IMR-90 (cell line): ENCODE measurements around the gene BET1L. TPM values are rescaled to one million over a fixed set of nuclear protein-coding genes. Genes with fewer than 3 reads are reported as not detected.

Experiments
- ATAC-seq: fragments of 200-7000 bp; cut with Tn5 transposase; 2 replicates; pipeline ENCODE4 v1.9.1; 2020; ENCODE audit warnings: low read depth, mild to moderate bottlenecking, moderate library complexity
- BruUV-seq: library from RNA; stranded (reverse); fragments of 400-500 nt; replicated peaks from 2 replicates; lab custom pipeline; 2021; lab: Mats Ljungman, UMichigan
- CTCF ChIA-PET: fragments of 300-600 bp; formaldehyde crosslinking; extraction: SDS; loops from one replicate; lab custom pipeline; 2021; ENCODE audit warnings: antibody characterized with exemption; lab: Yijun Ruan, JAX
- POLR2A ChIA-PET: fragments of 300-600 bp; sonication (Branson Sonifier 250); formaldehyde crosslinking; loops from one replicate; lab custom pipeline; 2022; ENCODE audit warnings: antibody characterized with exemption; ENCODE audit not compliant: unreplicated experiment; lab: Charles Lee
- DNase-seq: peaks from one replicate; pipeline ENCODE4 v3.0.0; 2013
- H2AFZ ChIP-seq: replicated peaks from 2 replicates; pipeline ENCODE3; 2013; ENCODE audit warnings: low read length, mild to moderate bottlenecking; ENCODE audit not compliant: poor library complexity
- H2AK5ac ChIP-seq: 2 replicates; pipeline ENCODE4 v1.6.1; 2013; ENCODE audit warnings: low read depth, low read length, inconsistent platforms
- H2AK9ac ChIP-seq: replicated peaks from 2 replicates; pipeline ENCODE3; 2013; ENCODE audit warnings: mild to moderate bottlenecking, low read depth, low read length, moderate library complexity; ENCODE audit not compliant: poor library complexity
- H2BK120ac ChIP-seq: 2 replicates; pipeline ENCODE4 v1.6.1; 2013; ENCODE audit warnings: low read depth, low read length, inconsistent platforms
- H2BK15ac ChIP-seq: 3 replicates; pipeline ENCODE4 v1.6.1; 2013; ENCODE audit warnings: low read depth, low read length, inconsistent platforms
- H2BK20ac ChIP-seq: 2 replicates; pipeline ENCODE4 v1.6.1; 2013; ENCODE audit warnings: low read depth, mild to moderate bottlenecking, inconsistent platforms, low read length, moderate library complexity
- H2BK5ac ChIP-seq: 2 replicates; pipeline ENCODE4 v1.6.1; 2013; ENCODE audit warnings: mild to moderate bottlenecking, low read depth, low read length, inconsistent platforms; ENCODE audit not compliant: poor library complexity, severe bottlenecking
- H3K14ac ChIP-seq: replicated peaks from 2 replicates; pipeline ENCODE4 v1.6.1; 2013; ENCODE audit warnings: low read depth, low read length, inconsistent platforms
- H3K18ac ChIP-seq: 2 replicates; pipeline ENCODE4 v1.6.1; 2013; ENCODE audit warnings: low read depth, low read length, control low read depth
- H3K23ac ChIP-seq: 2 replicates; pipeline ENCODE4 v1.6.1; 2013; ENCODE audit warnings: low read depth, low read length, inconsistent platforms
- H3K27ac ChIP-seq: 2 replicates; pipeline ENCODE4 v1.5.1; 2013; ENCODE audit warnings: mild to moderate bottlenecking, control low read depth, low read length; ENCODE audit not compliant: insufficient read depth
- H3K27me3 ChIP-seq: 2 replicates; pipeline ENCODE4 v1.6.1; 2013; ENCODE audit warnings: low read length; ENCODE audit not compliant: control insufficient read depth, insufficient read depth
- H3K36me3 ChIP-seq: 2 replicates; pipeline ENCODE4 v1.6.1; 2013; ENCODE audit warnings: low read length, mixed read lengths; ENCODE audit not compliant: control insufficient read depth, insufficient read depth
- H3K4ac ChIP-seq: 2 replicates; pipeline ENCODE4 v1.6.1; 2013; ENCODE audit warnings: low read depth, low read length, inconsistent platforms
- H3K4me1 ChIP-seq: 2 replicates; pipeline ENCODE4 v1.6.1; 2013; ENCODE audit warnings: low read length, mixed read lengths; ENCODE audit not compliant: control insufficient read depth, insufficient read depth
- H3K4me2 ChIP-seq: 2 replicates; pipeline ENCODE4 v1.6.1; 2013; ENCODE audit warnings: low read depth, mild to moderate bottlenecking, control low read depth, low read length, moderate library complexity
- H3K4me3 ChIP-seq: 2 replicates; pipeline ENCODE4 v1.5.1; 2013; ENCODE audit warnings: low read depth, mild to moderate bottlenecking, control low read depth, low read length, moderate library complexity; ENCODE audit not compliant: insufficient read depth
- H3K56ac ChIP-seq: 2 replicates; pipeline ENCODE4 v1.6.1; 2013; ENCODE audit warnings: low read length, inconsistent platforms; ENCODE audit not compliant: insufficient read depth; ENCODE audit errors: extremely low read depth
- H3K79me1 ChIP-seq, 2 experiments: 2 replicates each; pipeline ENCODE4 v1.6.1; 2013; ENCODE audit warnings: low read length in 2 of 2, inconsistent platforms in 1 of 2, low read depth in 1 of 2
- H3K9ac ChIP-seq: 2 replicates; pipeline ENCODE4 v1.6.1; 2013; ENCODE audit warnings: low read depth, low read length, control low read depth
- H3K9me1 ChIP-seq: 2 replicates; pipeline ENCODE4 v1.6.1; 2013; ENCODE audit warnings: low read length, inconsistent platforms; ENCODE audit not compliant: insufficient read depth
- H3K9me3 ChIP-seq: 2 replicates; pipeline ENCODE4 v1.6.1; 2013; ENCODE audit warnings: low read length; ENCODE audit not compliant: control insufficient read depth, insufficient read depth
- H4K20me1 ChIP-seq: 2 replicates; pipeline ENCODE4 v1.6.1; 2013; ENCODE audit warnings: low read length, inconsistent platforms; ENCODE audit not compliant: insufficient read depth
- H4K5ac ChIP-seq: 2 replicates; pipeline ENCODE4 v1.6.1; 2013; ENCODE audit warnings: mild to moderate bottlenecking, low read depth, low read length, control low read depth
- H4K8ac ChIP-seq, 2 experiments: 2 replicates each; pipeline ENCODE4 v1.6.1; 2013; ENCODE audit warnings: low read depth in 2 of 2, low read length in 2 of 2, control low read depth in 1 of 2, inconsistent platforms in 1 of 2
- H4K91ac ChIP-seq: 2 replicates; pipeline ENCODE4 v1.6.1; 2013; ENCODE audit warnings: low read depth, low read length, inconsistent platforms; ENCODE audit not compliant: insufficient read depth
- CEBPB ChIP-seq: IDR thresholded peaks from 2 replicates; pipeline ENCODE4 v1.6.1; 2012; ENCODE audit warnings: low read depth, low read length, improper control_type of control experiment
- CHD1 ChIP-seq: IDR thresholded peaks from 2 replicates; pipeline ENCODE4 v1.6.1; 2012; ENCODE audit warnings: low read depth, low read length, improper control_type of control experiment
- NFE2L2 ChIP-seq: fragments of 150-350 bp; IDR thresholded peaks from 2 replicates; pipeline ENCODE4 v1.6.1; 2016; ENCODE audit warnings: low read depth, mild to moderate bottlenecking, low read length
- POLR2A ChIP-seq: IDR thresholded peaks from 2 replicates; pipeline ENCODE4 v1.6.1; 2012; ENCODE audit warnings: mild to moderate bottlenecking, low read depth, low read length
- RFX5 ChIP-seq: IDR thresholded peaks from 2 replicates; pipeline ENCODE4 v1.8.0; 2012; ENCODE audit warnings: low read depth, mild to moderate bottlenecking, low read length, moderate library complexity
- WGBS, 2 experiments: methylation state at CpG; one replicate each; pipeline versions ENCODE4 v1.1.5 to v1.1.7; 2013; ENCODE audit warnings: missing lambda C conversion rate in 2 of 2; ENCODE audit not compliant: insufficient read length in 1 of 2; ENCODE audit errors: extremely low coverage in 2 of 2; 5-methylcytosine and 5-hydroxymethylcytosine counted together
- dilution Hi-C: fragments of 300-500 bp; cut with HindIII; formaldehyde crosslinking; loops from one replicate; pipeline ENCODE4 v1.14.3; 2018; ENCODE audit warnings: low sequenced_read_pairs; ENCODE audit not compliant: unreplicated experiment
- in situ Hi-C: fragments of 300-500 bp; cut with MboI; formaldehyde crosslinking; loops from 3 replicates; pipeline ENCODE4 v1.14.3; 2019; ENCODE audit warnings: low sequenced_read_pairs, inconsistent platforms, mixed read lengths
- intact Hi-C: fragments of 100-400 bp; cut with micrococcal nuclease; formaldehyde crosslinking; loops from 2 replicates; pipeline ENCODE4 v1.10.0; 2022
- polyA plus RNA-seq, 3 experiments: library from polyadenylated mRNA; depleted of rRNA; stranded (reverse); fragments of >200 nt; gene quantifications; 2 replicates each; pipeline ENCODE4 v1.2.3, GENCODE V29; 2012; ENCODE audit warnings: low replicate concordance in 1 of 3
- total RNA-seq: library from RNA; depleted of rRNA; stranded (reverse); fragments of >200 nt; gene quantifications from 2 replicates; pipeline ENCODE4 v1.2.3, GENCODE V29; 2012

BET1L gene
- total and polyA plus RNA-seq, 2 of the 4 experiments (the other 2 are of a cell fraction): 10.8 to 90.7 TPM

DNA sequence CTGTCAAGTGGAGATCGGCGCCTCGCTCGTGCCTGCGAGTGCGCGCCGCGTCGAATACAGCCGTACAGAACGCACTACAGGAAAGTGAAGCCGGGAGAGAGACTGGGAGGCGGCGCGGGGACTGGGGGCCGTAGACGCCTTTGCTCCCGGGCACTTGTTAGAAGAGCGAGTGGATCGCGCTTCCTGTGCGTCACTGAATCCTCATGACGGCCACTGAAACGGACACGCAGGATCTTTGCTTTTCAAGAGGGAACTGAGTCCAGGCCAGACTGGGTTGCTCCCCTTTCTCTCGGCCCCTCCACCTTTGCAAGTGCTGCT, 623 bp upstream of the BET1L start:
- Histone ChIP-seq H3K56ac (peak overlapping the region; percentile 84), H3K9me1 (peaks cover 30% of the 10 kb centered on the region), H3K79me1 (peaks cover 46 to 87% of the 10 kb centered on the region in 2 experiments), H3K27ac (peak overlapping the region; percentile 88), H3K4me3 (peak overlapping the region; percentile 70), H3K23ac (peak overlapping the region; percentile 98), H3K4me2 (peak overlapping the region; percentile 99), H3K18ac (peak overlapping the region; percentile 84), H2BK120ac (peak overlapping the region; percentile 41; the same call in 1 of the 2 replicates), H3K27me3 (no peaks in the 10 kb centered on the region), H2BK5ac (peak overlapping the region; percentile 97), H4K91ac (peak overlapping the region; percentile 89), H3K4ac (peak overlapping the region; percentile 99), H2AK5ac (peak overlapping the region; percentile 96), H2AK9ac (peak overlapping the region; percentile 99), H3K9ac (peak overlapping the region; percentile 92), H3K36me3 (peaks cover 62% of the 10 kb centered on the region), H3K4me1 (peaks cover 25% of the 10 kb centered on the region), H4K8ac (peak overlapping the region; percentile 90 to 95), H2BK15ac (no peak overlapping the region), H4K20me1 (peaks cover 86% of the 10 kb centered on the region), H4K5ac (peak overlapping the region; percentile 56), H3K9me3 (no peaks in the 10 kb centered on the region), H2AFZ (peak overlapping the region; percentile 91), H2BK20ac (no peak overlapping the region), H3K14ac (peak overlapping the region; percentile 98)
- 0% methylated on average over 9 of the region's 27 CpGs; no CpG with 5 or more reads in 1 of the 2 experiments for WGBS, 2 experiments
- TF ChIP-seq NFE2L2 (no peak), CEBPB (no peak), CHD1 (peak; percentile 91; the same call in 1 of the 2 replicates), RFX5 (no peak), POLR2A (peak; percentile 41; the same call in 1 of the 2 replicates)
- dilution Hi-C loops: no loop called here
- peak; percentile 68 for DNase-seq
- BruUV-seq: no TSS peak
- ATAC-seq: peak; percentile 1
- ChIA-PET CTCF (no interaction called here), POLR2A (interaction anchor here (0.8 kb wide), 1 partner anchor 36 kb away, joined by 3 read pairs; no protein-coding TSS in a partner anchor)
- intact Hi-C loops: loop anchor here (2.0 to 5.0 kb wide), 4 partner anchors 99 to 309 kb away; partner anchors contain the start of gene IFITM2
- in situ Hi-C loops: no loop called here
